KMS-11 (cell line): ENCODE results near the gene PTGIR.

Experiments
- H2AFZ ChIP-seq: fragments of 200-600 bp; sonication (generic); 2 replicates; pipeline ENCODE4 v1.6.1; 2016; ENCODE audit warnings: antibody characterized with exemption, mixed run types, low read depth
- H3K27ac ChIP-seq: fragments of 200-600 bp; sonication (generic); 2 replicates; pipeline ENCODE4 v1.6.1; 2016; ENCODE audit warnings: mild to moderate bottlenecking, mixed run types
- H3K27me3 ChIP-seq: fragments of 200-600 bp; sonication (generic); 2 replicates; pipeline ENCODE4 v1.6.1; 2017; ENCODE audit warnings: mild to moderate bottlenecking, low read depth, mixed run types, moderate library complexity; ENCODE audit not compliant: insufficient read depth
- H3K36me3 ChIP-seq: fragments of 200-600 bp; sonication (generic); 2 replicates; pipeline ENCODE4 v1.6.1; 2017; ENCODE audit warnings: mild to moderate bottlenecking, mixed run types; ENCODE audit not compliant: insufficient read depth
- H3K4me1 ChIP-seq: fragments of 200-600 bp; sonication (generic); 2 replicates; pipeline ENCODE4 v1.6.1; 2016; ENCODE audit warnings: mild to moderate bottlenecking, low read depth, mixed run types; ENCODE audit not compliant: poor library complexity, severe bottlenecking
- H3K4me2 ChIP-seq: fragments of 200-600 bp; sonication (generic); 2 replicates; pipeline ENCODE4 v1.7.0; 2016; ENCODE audit warnings: mild to moderate bottlenecking, mixed run types
- H3K4me3 ChIP-seq: fragments of 200-600 bp; sonication (generic); IDR thresholded peaks from 2 replicates; pipeline ENCODE4 v1.6.1; 2017; ENCODE audit warnings: low read depth, low read length, mixed read lengths; ENCODE audit not compliant: insufficient read depth
- H3K79me2 ChIP-seq: fragments of 200-600 bp; sonication (generic); 2 replicates; pipeline ENCODE4 v1.6.1; 2016; ENCODE audit warnings: low read depth, mixed run types; ENCODE audit not compliant: insufficient read depth
- H3K9ac ChIP-seq: fragments of 200-600 bp; sonication (generic); 2 replicates; pipeline ENCODE4 v1.6.1; 2016; ENCODE audit warnings: mild to moderate bottlenecking, mixed run types
- H4K20me1 ChIP-seq: fragments of 200-600 bp; sonication (generic); 2 replicates; pipeline ENCODE4 v1.6.1; 2016; ENCODE audit warnings: mild to moderate bottlenecking, mixed run types; ENCODE audit not compliant: insufficient read depth
- CTCF ChIP-seq: fragments of 200-600 bp; sonication (generic); conservative IDR thresholded peaks from 2 replicates; pipeline ENCODE4 v1.6.1; 2017; ENCODE audit warnings: low read depth, mild to moderate bottlenecking, antibody characterized with exemption, low read length, moderate library complexity, mixed read lengths

The PTGIR gene

GRCh38 chr19:46608178-46608577 is 16.7 kb downstream of the PTGIR start:
- TF ChIP-seq CTCF, result no peak
- no peaks in the 10 kb centered on the region; the same call in 1 of the 2 replicates for H3K36me3 ChIP-seq

DNA sequence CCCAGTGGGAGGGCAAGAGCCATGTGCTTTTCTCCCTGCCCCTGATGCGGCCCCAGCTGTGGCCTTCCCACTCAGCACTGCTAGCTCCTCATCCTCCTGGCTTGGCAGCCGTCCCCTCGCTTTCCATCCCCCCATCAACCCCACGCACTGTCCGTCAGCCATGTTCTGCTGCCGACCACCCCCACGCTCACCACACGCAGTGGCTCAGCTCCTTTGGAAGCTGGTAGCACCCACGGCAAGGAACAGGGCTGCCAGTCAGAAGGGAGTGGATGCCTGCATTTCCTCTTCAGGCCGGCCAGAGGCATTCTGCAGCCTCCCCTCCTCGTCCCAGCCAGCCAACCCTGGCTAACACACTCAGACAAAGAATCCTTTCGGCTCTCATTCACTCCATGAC is 17.4 kb downstream of the PTGIR start:
- H3K4me1 ChIP-seq, result peaks cover 40% of the 10 kb centered on the region
- peaks cover 4% of the 10 kb centered on the region; the same call in 1 of the 2 replicates for H4K20me1 ChIP-seq
- no peak overlapping the region for H2AFZ ChIP-seq
- H3K79me2 ChIP-seq, result peaks cover 20% of the 10 kb centered on the region; the same call in 1 of the 2 replicates
- H3K27me3 ChIP-seq, result peaks cover 16% of the 10 kb centered on the region; the same call in 1 of the 2 replicates
- H3K27ac ChIP-seq, result no peak overlapping the region
- H3K4me2 ChIP-seq, result no peak overlapping the region
- no peak overlapping the region for H3K9ac ChIP-seq
- no peak for TF ChIP-seq CTCF
- no peak overlapping the region for H3K4me3 ChIP-seq
- H3K36me3 ChIP-seq, result no peaks in the 10 kb centered on the region; the same call in 1 of the 2 replicates

More at GRCh38 chr19:46608178-46608577, 16.7 kb downstream of the PTGIR start:
- Histone ChIP-seq H3K4me1 (peaks cover 35% of the 10 kb centered on the region), H4K20me1 (peaks cover 4% of the 10 kb centered on the region; the same call in 1 of the 2 replicates), H3K4me3 (no peak overlapping the region), H3K9ac (no peak overlapping the region), H3K79me2 (peaks cover 16% of the 10 kb centered on the region; the same call in 1 of the 2 replicates), H2AFZ (no peak overlapping the region), H3K27ac (no peak overlapping the region), H3K27me3 (peaks cover 21% of the 10 kb centered on the region; the same call in 1 of the 2 replicates), H3K4me2 (no peak overlapping the region)

DNA sequence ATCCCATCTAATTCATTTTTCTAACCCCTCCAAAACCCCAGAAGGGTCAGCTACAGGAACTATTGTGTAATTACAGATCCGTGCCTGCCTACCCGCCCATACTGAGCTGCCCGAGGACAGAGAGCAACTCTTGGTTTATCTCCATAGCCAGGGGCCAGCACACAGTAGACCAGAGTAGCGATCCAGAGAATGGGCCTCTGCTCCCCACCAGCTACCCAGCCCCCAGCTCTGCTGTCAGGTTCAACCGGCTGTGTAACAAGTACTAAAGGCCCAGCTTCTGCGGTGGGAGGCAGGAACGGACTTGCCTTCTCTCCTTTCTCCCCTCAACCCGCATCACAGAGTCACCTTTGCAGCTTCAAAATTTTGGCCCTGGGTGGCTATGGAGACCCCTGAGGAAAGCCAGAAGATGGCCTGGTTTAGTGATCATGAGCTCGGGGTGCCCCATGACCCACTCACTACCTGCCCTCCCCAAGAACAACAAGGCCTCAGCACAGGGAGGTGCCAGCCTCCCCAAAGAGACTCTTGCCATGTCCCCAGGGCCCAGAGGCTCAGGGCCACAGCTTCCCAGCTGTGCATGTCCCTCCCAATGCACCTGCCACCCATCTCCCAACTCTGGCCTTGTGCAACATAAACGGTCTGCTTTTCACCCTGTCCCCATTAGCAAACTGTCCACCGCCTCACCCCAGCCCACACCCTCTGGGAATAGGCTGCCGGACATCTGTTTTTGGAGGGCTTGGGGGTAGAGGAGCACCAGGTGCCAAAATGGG is 18.0 kb downstream of the PTGIR start:
- Histone ChIP-seq H2AFZ (no peak overlapping the region), H4K20me1 (peaks cover 4% of the 10 kb centered on the region; the same call in 1 of the 2 replicates), H3K27me3 (peaks cover 11% of the 10 kb centered on the region; the same call in 1 of the 2 replicates), H3K4me3 (no peak overlapping the region), H3K79me2 (peaks cover 26% of the 10 kb centered on the region; the same call in 1 of the 2 replicates), H3K9ac (no peak overlapping the region), H3K4me1 (peaks cover 37% of the 10 kb centered on the region), H3K27ac (no peak overlapping the region), H3K36me3 (no peaks in the 10 kb centered on the region; the same call in 1 of the 2 replicates), H3K4me2 (no peak overlapping the region)
- TF ChIP-seq CTCF, result no peak

DNA sequence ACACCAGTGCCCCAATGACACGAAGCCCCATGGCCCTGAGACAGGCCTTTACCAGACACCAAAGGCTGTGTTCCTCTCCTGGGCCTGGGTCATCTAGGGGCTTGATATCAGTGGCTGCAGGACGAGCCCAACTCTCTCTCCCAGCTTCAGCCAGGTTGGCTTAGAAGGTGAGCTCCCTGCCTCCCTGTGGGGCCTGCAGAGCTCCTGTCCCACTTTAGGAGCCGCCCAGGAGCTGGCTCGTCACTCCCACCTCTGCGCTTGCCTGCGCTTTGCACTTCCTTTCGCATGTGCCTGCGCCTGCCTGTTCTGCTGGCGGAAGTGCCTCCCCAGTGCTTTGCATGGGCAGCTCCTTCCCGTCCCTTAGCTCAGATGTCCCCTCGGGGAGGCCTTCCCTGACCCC is 18.9 kb downstream of the PTGIR start:
- no peak overlapping the region for H2AFZ ChIP-seq
- peaks cover 4% of the 10 kb centered on the region; the same call in 1 of the 2 replicates for H4K20me1 ChIP-seq
- no peak overlapping the region for H3K9ac ChIP-seq
- H3K36me3 ChIP-seq, result no peaks in the 10 kb centered on the region; the same call in 1 of the 2 replicates
- H3K27ac ChIP-seq, result no peak overlapping the region
- peaks cover 32% of the 10 kb centered on the region; the same call in 1 of the 2 replicates for H3K79me2 ChIP-seq
- H3K27me3 ChIP-seq, result peaks cover 5% of the 10 kb centered on the region; the same call in 1 of the 2 replicates
- peaks cover 28% of the 10 kb centered on the region for H3K4me1 ChIP-seq
- no peak overlapping the region for H3K4me3 ChIP-seq
- H3K4me2 ChIP-seq, result no peak overlapping the region
- no peak for TF ChIP-seq CTCF
